GM18951 (cell line): ENCODE measurements around the gene DPPA4.

Experiments
- POLR2A ChIP-seq: IDR thresholded peaks from 4 replicates; pipeline ENCODE4 v1.6.1; 2011; ENCODE audit warnings: mild to moderate bottlenecking; ENCODE audit not compliant: insufficient read length, insufficient read depth; ENCODE audit errors: extremely low read depth
- in situ Hi-C: fragments of 300-500 bp; cut with MboI; formaldehyde crosslinking; loops from one replicate; pipeline ENCODE4 v1.12.0; 2022; ENCODE audit warnings: low sequenced_read_pairs, mixed read lengths, inconsistent platforms; ENCODE audit not compliant: unreplicated experiment

Gene DPPA4

GRCh38 chr3:109325657-109326056, 11.7 kb downstream of the DPPA4 start:
- no peak for TF ChIP-seq POLR2A
- in situ Hi-C loops = no loop called here

DNA sequence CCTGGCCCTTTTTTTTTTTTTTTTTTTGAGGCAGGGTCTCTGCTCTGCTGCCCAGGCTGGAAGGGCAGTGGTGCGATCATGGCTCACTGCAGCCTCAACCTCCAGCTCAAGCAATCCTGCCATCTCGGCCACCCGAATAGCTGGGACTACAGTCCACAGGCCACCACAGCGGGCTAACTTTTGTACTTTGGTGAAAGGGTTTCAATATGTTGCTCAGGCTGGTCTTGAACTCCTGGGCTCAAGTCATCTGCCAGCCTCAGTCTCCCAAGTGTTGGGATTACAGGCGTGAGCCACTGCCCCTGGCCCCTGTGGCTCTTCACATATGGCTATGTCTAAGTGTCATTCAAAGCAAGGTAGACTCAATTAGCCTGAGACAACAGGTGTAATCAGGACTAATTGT, 12.2 kb downstream of the DPPA4 start:
- no peak for TF ChIP-seq POLR2A
- in situ Hi-C loops = no loop called here

DNA sequence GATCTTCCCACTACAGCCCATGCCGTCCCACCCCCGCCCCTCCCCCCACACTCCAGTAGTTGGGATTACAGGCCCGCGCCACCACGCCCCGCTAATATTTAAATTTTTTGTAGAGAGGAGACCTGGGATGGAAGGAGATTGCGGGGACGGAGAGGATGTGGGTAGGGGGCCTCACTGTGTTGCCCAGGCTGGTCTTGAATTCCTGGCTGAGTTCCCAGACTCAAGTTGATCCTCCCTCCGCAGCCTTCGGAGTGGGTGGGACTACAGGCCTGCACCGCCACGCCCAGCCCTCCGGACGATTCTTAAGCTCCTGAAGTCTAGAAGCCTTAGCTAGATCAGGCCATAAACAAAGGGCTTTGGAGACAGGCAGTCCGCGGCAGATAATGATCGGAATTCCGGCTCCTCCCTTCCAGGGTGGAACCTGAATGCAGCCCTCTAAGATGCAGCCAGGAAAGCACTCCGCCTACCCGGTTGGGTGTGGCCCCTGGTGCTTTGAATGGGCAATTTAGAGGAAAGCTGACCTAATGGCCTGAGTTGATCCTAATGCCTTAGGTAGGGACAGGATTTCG, 21.1 kb downstream of the DPPA4 start, which contains the start of gene DPPA2:
TSS of gene DPPA2 (minus strand) at position 356 of the 569 bp plus-strand sequence. CDS start 1,975 bp downstream, outside the sequence.
- in situ Hi-C loops = no loop called here
- TF ChIP-seq POLR2A = no peak

GRCh38 chr3:109313061-109313460, 24.3 kb downstream of the DPPA4 start:
- in situ Hi-C loops = no loop called here

DNA sequence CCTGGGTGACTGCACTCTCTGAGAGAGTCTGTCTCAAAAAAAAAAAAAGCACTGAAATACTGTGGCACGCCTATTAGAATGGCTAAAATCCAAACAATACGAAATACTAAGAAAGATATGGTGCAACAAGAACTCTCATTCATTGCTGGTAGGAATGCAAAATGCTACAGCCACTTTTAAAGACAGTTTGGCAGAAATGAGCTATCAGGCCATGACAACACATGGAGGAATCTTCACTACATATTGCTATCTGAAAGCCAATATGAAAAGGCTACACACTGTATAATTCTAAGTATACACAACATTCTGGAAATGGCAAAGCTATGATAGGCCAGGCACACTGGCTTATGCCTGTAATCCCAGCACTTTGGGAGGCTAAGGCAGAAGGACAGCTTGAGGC, 39.9 kb downstream of the DPPA4 start:
- no peak for TF ChIP-seq POLR2A
- in situ Hi-C loops = no loop called here

More at GRCh38 chr3:109313061-109313460, 24.3 kb downstream of the DPPA4 start:
- no peak for TF ChIP-seq POLR2A

- in situ Hi-C loops = no loop called here
- TF ChIP-seq POLR2A = no peak
These were observed 53.3 kb downstream of the DPPA4 start for GRCh38 chr3:109284071-109284470.

DNA sequence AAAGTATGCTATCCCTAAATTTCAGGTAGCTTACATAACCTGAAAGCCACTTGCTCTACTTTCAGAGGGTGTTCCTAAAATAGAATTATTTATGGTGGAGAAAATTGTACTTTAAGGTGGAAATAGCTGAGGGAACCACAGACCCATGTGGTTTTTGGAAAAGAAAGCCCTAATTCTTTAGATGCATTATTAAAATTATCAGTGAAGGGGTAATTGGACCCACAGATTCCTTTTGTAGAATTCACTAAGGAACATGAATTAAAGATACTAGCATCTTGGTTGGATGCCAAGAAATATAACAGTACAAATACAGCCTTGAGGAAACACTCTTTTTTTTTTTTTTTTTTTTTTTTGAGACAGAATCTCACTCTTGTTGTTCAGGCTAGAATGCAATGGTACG, 58.8 kb downstream of the DPPA4 start:
- in situ Hi-C loops = no loop called here
- TF ChIP-seq POLR2A = no peak

GRCh38 chr3:109278141-109278540, 59.2 kb downstream of the DPPA4 start:
- in situ Hi-C loops = no loop called here
- TF ChIP-seq POLR2A = no peak
